HG02763 (cell line): ENCODE measurements around the gene DNAJB12.
"Not testable (repeated sequence)": the region's sequence is repeated elsewhere in the genome, so short reads cannot be mapped to it uniquely, and the experiment has no call there.

Experiments
- ATAC-seq: cut with Tn5 transposase; IDR thresholded peaks from one replicate; pipeline ENCODE4 v1.9.1; 2021; ENCODE audit warnings: mild to moderate bottlenecking, moderate library complexity; ENCODE audit not compliant: unreplicated experiment

DNAJB12 gene

DNA sequence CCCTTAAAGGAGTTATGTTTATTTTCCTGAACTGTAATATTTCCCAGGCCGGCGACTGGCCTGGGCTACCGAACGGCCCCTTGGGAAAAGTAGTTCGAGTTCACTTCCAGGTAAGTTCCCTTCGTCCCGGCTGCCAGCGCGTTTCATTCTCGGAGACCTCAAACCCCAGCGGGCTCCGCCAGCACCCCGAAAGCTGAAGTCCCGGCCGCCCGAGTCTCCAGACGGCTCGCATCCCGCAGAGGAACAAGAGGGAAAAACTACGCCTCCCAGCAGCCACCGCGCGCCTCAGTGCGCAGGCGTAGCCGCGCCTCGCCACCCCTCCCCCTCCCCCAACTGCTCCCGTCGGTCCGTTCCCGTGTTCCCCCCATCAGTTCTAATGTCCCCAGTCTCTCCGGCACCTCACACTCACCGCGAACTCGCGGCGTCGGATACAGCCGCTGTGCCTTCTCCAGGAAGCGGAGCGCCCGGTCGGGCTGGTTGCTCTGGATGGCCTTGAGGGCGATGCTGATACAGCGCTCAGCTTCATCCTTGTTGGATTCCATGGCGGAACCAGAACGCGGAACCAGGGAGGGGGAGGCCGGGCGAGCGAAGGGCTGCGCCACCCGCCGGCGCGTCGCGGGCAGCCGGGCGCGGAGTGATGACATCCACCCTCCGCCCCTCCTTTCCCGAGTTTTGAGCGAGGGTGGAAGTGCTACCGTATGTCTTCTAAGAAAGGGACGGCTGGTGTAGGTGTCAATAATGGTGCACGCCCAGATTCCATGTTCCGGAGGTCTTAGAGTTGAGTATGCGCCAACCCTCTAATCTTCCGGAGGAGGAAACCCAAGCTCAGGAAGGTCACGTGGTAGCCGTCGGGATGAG is at the start of gene DNAJB12:
Gene DNAJB12, minus strand, starts transcription at position 564 of the 858 bp plus-strand sequence. Its CDS starts 22 bp downstream, at position 542.
- ATAC-seq, result peak; percentile 73

DNA sequence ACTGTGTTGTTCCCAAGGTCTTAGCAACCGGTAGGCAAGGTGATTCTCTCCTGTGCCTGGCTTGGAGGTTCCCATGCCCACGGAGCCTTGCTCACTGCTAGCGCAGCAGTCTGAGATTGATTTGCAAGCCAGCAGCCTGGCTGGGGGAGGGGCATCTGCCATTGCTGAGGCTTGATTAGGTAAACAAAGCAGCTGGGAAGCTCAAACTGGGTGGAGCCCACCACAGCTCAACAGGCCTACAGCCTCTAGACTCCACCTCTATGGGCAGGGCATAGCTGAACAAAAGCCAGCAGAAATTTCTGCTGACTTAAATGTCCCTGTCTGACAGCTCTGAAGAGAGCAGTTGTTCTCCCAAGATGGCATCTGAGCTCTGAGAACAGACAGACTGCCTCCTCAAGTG is 40.9 kb upstream of the DNAJB12 start:
- ATAC-seq, result not testable (repeated sequence)

DNA sequence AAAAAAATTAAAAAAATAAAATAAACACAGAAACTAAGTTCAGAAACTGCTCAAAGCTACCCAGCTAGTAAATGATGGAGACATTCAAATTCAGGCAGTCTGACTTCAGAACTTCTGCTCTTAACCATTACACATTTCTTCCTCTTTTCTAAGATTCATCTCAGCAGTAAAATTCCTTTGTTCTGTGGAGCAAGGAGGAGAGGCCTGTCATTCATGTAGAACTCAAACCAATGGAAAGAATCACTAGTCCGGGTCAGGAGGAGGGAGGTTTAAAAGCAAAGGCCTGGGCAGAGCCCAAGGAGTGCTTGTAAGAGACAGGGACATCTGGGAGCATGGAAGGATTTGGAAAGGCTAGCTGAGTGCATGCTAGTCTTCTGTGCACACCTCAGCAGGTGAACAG is 37.9 kb upstream of the DNAJB12 start:
- no peak for ATAC-seq

DNA sequence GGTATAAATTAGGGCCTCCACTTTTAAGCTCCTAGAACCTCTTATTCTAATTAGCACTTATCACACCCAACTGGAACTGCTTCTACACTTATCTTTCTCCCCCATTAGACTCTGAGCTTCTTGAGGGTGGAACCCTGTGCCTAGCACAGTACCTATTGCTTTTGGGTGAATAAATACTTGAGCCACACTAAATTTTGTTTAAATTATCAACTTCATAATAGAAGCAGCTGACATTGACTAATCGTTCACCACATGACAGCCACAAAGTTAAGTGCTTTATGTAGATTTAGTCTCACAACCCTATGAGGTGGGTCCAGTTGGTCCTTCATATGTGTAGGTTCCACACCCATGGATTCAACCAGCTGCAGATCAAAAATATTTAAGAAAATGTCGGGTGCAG is 36.0 kb upstream of the DNAJB12 start:
- ATAC-seq, result no peak

DNA sequence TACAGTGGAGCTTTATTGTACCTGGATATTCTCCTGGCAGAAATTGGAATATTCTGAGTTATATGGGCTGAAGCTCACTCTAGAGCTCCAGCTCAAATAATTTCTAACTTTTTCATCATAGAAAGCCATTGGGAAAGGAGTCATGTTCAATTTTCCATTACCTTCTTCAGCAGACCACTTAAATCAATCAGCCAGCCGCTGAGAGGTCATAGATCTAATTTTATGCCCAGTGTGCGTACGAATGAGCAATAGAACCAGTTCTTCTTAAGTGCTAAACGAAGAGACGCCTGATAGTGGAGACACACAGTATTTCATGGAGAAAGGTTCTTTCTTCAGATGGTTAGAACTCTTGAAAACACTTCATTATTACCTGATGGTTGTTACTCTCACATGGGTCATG is 35.0 kb upstream of the DNAJB12 start:
- no peak for ATAC-seq

DNA sequence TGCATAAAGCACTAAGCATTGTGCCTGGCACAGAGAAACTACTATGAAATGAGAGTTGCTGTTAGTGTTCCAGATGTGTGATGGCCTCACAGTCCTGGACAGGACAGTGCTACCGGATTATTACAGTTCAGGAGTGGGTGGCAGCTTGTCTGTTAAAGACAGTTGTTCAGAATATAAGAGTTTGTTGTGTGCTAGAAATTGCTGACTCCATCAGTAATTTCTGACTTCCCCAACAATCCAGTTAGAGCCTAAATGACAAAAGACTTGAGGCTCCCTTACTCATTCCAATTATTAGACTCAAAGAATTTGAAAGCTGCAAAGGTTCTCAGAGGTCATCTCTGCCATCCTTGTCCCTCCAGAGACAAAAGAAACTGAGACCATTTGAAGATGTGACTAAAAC is 34.3 kb upstream of the DNAJB12 start:
- ATAC-seq, result no peak

DNA sequence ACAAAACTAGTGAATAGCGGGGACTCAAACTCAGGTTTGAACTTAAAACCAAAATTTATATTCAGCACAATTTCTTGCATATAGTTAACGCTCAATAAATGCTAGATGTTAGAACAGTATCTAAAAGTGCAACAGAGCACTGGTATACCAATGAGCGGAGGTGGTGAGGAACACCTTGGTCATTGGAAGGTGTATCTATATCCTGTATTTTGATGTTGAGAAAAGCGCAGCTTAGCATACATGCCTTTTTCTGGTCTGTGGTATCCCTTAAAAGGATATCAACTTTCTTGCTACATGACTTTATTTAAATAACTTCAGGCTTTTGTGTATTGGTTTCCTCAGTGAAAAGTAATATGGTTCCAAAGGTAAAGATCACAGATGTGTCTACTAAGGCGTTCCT is 33.3 kb upstream of the DNAJB12 start:
- no peak for ATAC-seq

DNA sequence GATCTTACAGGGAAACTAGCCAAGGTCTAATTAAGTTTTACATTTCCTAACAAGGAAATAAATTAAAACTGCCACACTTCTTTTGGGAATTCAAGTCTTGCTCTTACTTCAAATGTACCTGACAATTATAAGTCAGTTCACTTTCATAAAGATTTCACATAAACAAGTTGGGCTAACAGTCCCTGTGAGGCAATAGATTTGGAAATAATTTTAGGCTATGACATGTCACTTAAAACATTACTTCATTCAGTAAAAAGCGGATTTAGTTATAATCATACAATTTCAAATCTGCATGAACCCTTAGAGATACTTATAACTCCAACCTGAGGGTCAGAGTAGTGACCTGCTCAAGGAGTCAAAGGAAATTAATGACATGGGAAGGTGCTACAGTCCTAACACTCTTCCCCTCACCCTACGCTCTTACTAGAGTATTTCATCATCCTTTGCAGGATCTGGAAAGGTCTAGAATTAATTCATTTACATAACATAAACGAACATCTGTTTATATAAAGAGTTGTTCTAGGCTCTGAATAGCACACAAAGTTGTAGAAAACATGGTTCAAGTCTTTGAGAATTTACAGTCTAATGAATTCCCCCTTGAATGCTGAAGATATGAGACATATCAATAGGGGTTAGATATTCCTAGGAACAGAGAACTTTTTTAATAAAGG is 32.3 kb upstream of the DNAJB12 start:
- no peak for ATAC-seq

DNA sequence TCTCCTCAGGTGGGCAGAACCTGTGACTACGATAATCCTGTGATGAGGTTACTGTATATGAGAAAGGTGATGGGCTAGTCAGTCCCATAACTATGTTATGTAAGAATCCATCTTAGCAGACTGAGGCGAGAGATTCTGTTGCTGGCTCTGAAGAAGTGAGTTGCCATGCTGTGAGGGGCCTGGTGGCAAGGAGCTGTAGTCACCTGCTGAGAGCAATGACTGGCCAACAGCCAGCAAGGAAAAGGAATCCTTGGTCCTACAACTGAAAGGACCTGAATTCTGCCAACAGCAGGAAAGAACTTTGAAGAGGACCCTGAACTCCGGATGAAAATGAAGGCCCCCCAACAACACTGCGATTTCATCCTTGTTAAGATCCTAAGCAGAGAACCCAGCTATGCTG is 31.0 kb upstream of the DNAJB12 start:
- ATAC-seq, result no peak

DNA sequence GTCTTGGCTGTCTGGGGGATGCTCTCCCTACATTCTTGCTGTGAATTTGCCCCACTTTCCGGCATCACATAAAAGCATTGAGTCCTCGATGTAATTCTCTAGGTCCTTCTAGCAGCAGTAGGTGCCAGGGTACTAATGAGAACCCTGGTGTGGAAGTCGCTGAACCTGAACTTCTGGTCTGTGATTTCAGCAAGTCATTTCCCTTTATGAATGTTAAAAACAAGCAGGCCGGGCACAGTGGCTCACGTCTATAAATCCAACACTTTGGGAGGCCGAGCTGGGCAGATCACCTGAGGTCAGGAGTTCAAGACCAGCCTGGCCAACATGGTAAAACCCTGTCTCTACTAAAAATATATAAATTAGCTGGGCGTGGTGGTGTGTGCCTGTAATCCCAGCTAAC is 30.3 kb upstream of the DNAJB12 start:
- not testable (repeated sequence) for ATAC-seq

DNA sequence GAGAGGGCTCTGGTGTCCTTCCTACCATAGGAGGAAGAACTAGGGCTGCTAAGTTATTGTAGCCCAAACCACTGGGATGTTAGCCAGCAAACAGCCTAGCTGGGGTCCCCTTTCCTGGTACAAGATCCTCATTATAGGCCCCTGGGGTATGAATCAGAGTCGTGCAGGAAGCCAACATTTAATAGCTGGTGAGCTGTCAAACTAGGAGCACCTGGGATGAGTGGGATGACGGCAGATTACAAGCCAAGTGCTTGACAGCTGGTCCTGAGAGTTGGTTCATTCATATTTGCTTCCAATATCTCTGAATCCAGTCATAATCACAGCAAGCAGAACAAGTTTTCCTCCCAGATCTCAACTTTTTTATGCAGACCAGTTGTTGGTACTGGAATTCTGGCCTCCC is 25.1 kb upstream of the DNAJB12 start:
- no peak for ATAC-seq

DNA sequence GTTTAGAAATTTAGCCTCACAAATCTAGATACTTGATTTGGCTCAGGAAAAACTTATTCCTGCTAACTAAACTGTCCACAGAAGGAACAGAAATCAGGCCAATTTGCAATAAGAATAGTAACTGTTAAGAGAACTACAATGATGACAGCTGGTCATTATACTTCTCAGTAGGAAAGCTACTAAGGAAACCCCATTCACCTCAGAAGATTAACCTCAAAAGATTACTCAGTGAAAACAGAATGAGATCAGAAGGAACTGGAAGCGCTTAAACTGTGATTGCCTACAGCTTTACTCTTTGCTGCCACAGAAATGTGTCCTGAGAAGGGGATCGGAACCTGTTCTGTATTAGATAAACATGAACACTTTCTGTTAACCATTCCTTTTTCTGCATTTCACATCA is 24.3 kb upstream of the DNAJB12 start:
- ATAC-seq, result no peak

DNA sequence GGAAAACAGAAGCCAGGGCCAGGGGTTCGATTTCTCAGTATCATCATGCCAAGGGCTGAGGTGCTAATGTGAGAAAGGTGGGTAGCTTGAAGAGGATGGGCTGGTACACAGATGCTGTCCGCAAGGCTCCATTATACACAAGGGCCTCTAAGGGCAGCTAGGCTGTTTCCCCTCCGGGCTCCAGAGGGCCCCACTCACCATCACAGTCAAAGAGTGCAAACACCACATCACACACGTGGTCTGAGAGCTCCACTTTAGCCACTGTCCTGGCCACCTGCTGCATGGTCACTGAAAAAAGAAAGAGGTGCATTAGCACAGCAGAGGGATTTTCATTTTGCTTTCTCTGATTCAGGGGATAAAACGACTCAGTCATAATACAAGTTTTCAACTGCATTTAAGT is 20.9 kb upstream of the DNAJB12 start:
- no peak for ATAC-seq

DNA sequence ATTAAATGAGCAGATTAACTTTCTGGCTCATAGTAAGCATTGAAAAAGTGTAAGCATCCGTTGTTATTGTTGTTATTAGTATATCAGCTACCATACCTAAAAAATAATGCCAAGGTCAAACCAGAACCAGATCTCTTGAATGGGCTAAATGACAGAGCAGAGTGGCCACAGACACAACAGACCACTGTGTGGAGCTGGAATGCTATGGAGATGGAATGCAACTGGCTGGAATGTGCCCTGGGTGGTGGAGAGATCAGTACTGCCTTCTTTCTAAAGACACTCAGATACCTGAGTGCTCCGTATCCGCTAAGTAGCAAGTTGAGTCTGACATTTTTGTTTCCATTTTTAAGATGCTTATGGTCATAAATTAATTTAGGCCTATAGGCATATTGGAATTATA is 20.5 kb upstream of the DNAJB12 start:
- ATAC-seq, result no peak

DNA sequence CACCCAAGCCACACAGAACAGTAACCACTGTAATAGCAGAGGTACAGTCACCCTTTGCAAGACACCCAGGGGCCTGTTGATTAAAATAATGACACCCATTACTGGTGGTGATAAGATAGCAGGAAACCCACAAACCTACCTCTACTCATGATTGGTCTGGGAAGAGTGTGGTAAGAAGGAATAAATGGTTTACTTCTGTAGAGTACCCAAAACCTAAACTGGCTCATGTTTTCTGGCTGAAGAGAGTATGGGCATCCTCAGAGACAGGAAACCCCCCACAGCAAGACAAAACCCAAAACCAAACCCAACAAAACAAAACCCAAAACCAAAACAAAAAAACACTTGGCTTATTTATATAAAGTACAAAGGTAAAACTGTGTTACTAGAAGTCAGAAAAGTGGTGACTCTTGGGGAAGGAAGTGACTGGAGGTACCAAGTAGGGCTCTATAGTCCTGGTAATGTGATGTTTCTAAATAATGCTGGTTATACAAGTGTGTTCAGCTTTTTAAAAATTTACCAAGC is 15.5 kb upstream of the DNAJB12 start:
- no peak for ATAC-seq

DNA sequence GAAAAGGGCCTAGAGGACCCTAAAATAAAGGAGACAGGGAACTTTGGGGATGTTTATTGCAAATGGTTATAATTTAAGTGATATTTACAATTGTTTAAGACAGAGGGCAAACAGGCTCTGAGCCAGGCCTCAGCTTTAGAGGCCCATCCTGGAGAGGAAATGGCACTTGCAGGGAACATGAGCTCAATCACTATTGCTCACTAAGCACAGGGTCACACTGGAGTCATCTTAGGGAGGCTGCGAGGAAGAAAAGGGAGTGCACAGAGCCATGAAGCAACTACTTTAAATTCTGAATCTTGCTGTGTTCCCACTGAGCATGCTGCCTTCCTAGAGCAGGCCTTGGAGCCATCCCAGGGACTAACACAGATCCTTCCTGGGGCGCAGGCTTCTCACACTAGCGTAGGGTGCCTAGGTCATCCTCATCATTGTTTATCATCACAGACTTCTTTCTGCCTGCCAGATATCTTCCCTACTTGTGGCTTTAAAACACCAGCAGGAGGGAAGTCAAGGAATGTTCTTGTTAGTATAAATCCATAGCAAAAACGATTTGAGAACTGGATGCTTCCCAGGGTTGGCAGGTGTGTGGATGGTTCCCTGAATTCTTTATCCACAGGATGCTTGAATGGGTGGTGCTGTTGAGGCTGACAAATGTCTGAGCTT is 12.7 kb upstream of the DNAJB12 start:
- ATAC-seq, result no peak

DNA sequence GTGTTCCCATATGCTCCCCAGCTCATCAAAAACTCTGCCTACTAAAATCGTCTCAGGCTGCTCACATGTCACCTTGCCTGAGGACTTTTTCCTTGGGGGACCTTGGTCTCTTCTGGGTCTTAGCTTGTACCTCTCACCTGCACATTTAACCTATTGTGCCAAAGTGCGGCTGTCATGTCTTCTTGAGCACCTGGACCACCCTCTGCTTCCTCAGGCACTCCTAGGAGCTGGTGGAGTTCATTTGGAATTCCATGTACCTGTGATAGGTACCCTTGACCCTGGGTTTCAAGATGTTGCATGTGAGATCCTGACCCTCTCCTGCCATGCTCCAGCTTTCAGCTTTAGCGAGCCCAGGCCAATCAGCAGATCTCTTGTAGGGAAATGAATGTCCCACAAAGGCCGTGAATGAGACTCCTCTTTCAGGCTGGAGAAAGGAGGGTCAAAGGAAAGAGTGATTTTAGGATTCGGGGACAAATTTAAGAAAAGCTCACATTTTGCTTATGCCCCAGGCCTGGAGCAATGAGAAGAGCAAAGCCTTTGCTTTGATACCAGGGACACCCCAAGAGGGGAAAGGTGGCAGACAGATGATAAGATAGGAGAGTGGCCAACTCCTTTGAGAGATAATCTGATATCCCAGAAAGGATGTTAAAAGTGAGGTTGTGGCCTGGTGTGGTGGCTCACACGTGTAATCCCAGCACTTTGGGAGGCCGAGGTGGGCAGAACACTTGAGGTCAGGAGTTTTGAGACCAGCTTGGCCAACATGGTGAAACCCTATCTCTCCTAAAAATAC is 10.6 kb upstream of the DNAJB12 start:
- ATAC-seq, result no peak

DNA sequence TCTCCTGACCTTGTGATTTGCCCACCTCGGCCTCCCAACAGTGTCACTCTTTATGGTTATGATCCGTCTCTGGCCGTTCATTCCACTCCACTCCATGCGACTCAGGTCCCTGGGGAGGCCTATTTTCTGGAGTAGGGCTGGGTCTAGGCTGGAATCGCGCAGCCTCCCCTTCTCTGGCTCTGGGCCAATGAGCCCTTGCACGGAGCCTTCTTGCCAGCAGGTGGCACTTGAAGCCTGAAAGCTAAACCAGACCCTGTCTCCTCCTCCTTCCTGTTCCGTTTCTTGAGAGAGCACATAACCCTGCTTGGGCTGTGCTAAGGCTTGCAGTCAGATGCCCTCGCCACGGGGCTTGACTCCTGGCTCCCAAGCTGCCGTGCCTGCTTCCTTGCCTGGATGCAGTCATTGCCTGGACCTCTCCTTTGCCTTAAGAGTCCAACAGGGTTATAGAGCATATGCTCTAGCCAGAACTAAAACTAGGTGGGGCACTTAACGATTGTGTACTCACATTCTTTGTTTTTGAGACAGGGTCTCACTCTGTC is 9.6 kb upstream of the DNAJB12 start:
- ATAC-seq, result peak; percentile 75

DNA sequence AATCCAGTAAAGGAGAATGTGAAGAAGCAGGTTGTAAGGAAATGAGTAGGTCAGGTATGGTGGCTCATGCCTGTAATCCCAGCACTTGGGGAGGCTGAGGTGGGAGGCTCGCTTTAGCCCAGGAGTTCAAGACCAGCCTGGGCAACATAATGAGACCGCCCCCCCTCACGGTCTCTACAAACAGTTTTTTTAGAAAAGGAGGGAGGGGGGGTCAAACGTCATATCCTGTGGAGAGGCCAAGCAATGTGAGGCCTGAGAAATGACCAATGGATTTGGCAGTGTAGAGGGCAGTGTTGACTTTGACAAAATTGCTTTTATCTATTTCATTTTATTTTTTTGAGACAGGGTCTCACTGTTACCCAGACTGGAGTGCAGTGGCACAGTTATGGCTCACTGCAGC is 2.3 kb upstream of the DNAJB12 start:
- no peak for ATAC-seq

DNA sequence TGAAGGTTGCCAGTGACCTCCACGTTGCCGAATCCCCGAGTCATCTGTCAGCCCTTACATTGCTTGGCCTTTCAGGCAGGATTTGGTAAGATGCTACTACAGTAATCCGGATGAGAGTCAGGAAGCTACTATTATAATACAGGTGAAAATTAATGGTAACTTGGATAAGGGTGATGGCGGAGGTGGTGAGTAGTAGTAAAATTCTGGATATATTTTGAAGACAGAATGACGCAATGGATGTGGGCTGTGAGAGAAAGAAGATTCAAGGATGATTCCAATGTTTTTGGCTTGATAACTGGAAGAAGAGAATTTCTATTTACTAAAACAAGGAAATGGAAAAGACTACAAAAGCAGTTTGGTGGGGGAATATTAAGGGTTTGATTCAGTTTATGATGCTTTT is 1.4 kb upstream of the DNAJB12 start:
- ATAC-seq, result no peak

DNA sequence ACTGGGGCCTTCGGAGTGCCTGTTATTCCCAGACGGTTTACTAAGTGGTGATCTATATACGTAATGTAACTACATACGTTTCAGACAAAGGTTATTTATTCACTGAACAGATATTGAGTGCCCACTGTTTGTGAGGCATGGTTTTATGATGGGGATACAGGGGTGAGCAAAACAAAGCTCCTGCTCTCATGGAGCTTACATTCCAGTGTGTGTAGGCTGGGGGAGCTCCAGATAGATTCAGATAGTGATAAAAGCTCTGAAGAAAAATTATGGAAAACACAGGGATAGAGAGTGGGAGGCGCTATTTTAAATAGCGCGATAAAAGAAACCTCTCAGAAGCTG is 466 bp upstream of the DNAJB12 start:
- ATAC-seq, result no peak
